ENCODE measurements around the gene NKX6-1. TPM values are rescaled to one million over a fixed set of nuclear protein-coding genes. Genes with fewer than 3 reads are reported as not detected.

The NKX6-1 gene
- total and polyA plus RNA-seq, 9 of the 15 experiments (the other 6 are each of a cell fraction or from before 2014, with no cell fraction given): not detected

DNA sequence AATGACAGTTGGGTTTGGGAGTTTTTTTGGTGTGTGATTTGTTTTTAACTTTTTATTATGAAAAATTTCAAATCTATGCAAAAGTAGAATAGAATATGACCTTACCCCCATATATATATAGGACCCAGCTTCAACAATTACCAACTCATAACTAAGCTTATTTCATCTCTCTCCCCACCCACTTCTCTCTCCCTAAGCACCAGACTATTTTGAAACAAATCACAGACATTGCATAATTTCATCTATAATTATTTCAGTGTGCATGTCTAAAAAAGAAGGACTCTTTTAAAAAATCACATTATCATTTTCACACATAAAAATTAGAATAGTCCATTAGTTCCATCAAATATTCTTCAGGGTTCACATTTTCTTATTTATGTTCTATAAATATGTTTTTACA, 28.3 kb upstream of the NKX6-1 start:
- H3K36me3 ChIP-seq (ENCODE audit: control insufficient read depth, insufficient read depth, low read length): no peaks in the 10 kb centered on the region
- no peak for FAIRE-seq
- H3K9ac ChIP-seq (ENCODE audit: insufficient read depth in 1 of 2, low read depth in 2 of 2, low read length in 2 of 2): no peak overlapping the region
- no peak for DNase-seq (ENCODE audit: extremely low read depth in 1 of 4, low spot score in 3 of 4)
- intact Hi-C loops (cut with micrococcal nuclease): no loop called here
- no peaks in the 10 kb centered on the region for H3K4me1 ChIP-seq (replicated peaks in 1 of 2; ENCODE audit: control insufficient read depth in 2 of 2, insufficient read depth in 2 of 2, low read length in 2 of 2)
- no peak overlapping the region for H3K27ac ChIP-seq (ENCODE audit: extremely low read depth, low read depth, low read length)
- no peaks in the 10 kb centered on the region for H3K9me3 ChIP-seq (replicated peaks; ENCODE audit: control insufficient read depth, insufficient read depth, low read depth, low read length)
- H4K20me1 ChIP-seq (replicated peaks; ENCODE audit: control insufficient read depth, insufficient read depth, low read length): no peaks in the 10 kb centered on the region
- no peaks in the 10 kb centered on the region; a peak in 1 of 5 replicates for H3K27me3 ChIP-seq (ENCODE audit: control insufficient read depth in 2 of 2, insufficient read depth in 2 of 2, low read length in 2 of 2)
- ChIA-PET CTCF (ENCODE audit: low intra/inter-chr PET ratio) (no interaction called here), POLR2A (no interaction called here)
- H2AFZ ChIP-seq (ENCODE audit: low read depth, low read length): no peak overlapping the region
- H3K79me2 ChIP-seq (ENCODE audit: control insufficient read depth, insufficient read depth, low read length): no peaks in the 10 kb centered on the region
- in situ Hi-C loops (cut with MboI): no loop called here
- H3K4me2 ChIP-seq (ENCODE audit: insufficient read depth, low read length): no peak overlapping the region
- no peak overlapping the region for H3K4me3 ChIP-seq
- no TSS peak for BruUV-seq (replicated peaks)
- H3K9me1 ChIP-seq (ENCODE audit: control insufficient read depth, insufficient read depth, low read length): no peaks in the 10 kb centered on the region
- TF ChIP-seq ZNF3 (CRISPR knock-in tag; IDR thresholded peaks at IDR 0.05) (no peak), EGR1 (conservative IDR thresholded peaks at IDR 0.05) (no peak)
- TF ChIP-seq, protein P1, sequence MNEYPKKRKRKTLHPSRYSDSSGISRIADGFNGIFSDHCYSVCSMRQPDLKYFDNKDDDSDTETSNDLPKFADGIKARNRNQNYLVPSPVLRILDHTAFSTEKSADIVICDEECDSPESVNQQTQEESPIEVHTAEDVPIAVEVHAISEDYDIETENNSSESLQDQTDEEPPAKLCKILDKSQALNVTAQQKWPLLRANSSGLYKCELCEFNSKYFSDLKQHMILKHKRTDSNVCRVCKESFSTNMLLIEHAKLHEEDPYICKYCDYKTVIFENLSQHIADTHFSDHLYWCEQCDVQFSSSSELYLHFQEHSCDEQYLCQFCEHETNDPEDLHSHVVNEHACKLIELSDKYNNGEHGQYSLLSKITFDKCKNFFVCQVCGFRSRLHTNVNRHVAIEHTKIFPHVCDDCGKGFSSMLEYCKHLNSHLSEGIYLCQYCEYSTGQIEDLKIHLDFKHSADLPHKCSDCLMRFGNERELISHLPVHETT (CRISPR knock-in tag; conservative IDR thresholded peaks at IDR 0.05 in 1 of 2, IDR thresholded peaks at IDR 0.05 in 1 of 2): no peak
- no peak for ATAC-seq

DNA sequence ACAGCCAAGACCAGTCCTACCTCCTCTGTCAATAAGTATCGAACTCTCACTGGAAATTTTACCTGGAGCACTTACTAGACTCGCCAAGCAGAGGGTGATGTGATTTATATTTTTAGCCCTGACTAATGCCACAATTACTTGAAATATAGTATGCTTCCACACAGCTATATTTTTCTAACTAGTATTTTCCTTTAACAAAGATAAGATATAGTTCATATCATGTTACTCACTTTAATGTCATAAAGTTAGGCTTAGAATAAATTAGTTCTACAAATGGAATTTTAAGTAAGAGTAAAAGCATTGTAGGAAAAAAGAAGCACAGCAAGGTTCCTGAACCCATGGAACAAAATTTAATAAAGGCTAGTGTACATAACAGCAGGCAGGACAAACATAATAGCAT, 16.0 kb upstream of the NKX6-1 start:
- DNase-seq (ENCODE audit: extremely low read depth in 1 of 4, low spot score in 3 of 4): no peak
- Histone ChIP-seq H3K9me3 (replicated peaks; ENCODE audit: control insufficient read depth, insufficient read depth, low read depth, low read length) (no peaks in the 10 kb centered on the region), H3K9me1 (ENCODE audit: control insufficient read depth, insufficient read depth, low read length) (no peaks in the 10 kb centered on the region), H2AFZ (ENCODE audit: low read depth, low read length) (no peak overlapping the region), H3K27me3 (ENCODE audit: control insufficient read depth in 2 of 2, insufficient read depth in 2 of 2, low read length in 2 of 2) (no peaks in the 10 kb centered on the region; a peak in 1 of 5 replicates), H3K4me2 (ENCODE audit: insufficient read depth, low read length) (no peak overlapping the region), H3K4me1 (replicated peaks in 1 of 2; ENCODE audit: control insufficient read depth in 2 of 2, insufficient read depth in 2 of 2, low read length in 2 of 2) (no peaks in the 10 kb centered on the region), H3K79me2 (ENCODE audit: control insufficient read depth, insufficient read depth, low read length) (no peaks in the 10 kb centered on the region), H3K36me3 (ENCODE audit: control insufficient read depth, insufficient read depth, low read length) (no peaks in the 10 kb centered on the region), H3K9ac (ENCODE audit: insufficient read depth in 1 of 2, low read depth in 2 of 2, low read length in 2 of 2) (no peak overlapping the region), H3K27ac (ENCODE audit: extremely low read depth, low read depth, low read length) (no peak overlapping the region), H4K20me1 (replicated peaks; ENCODE audit: control insufficient read depth, insufficient read depth, low read length) (no peaks in the 10 kb centered on the region), H3K4me3 (no peak overlapping the region)
- ChIA-PET CTCF (ENCODE audit: low intra/inter-chr PET ratio) (no interaction called here), POLR2A (no interaction called here)
- no peak for TF ChIP-seq ZBTB8A (IDR thresholded peaks at IDR 0.05; ENCODE audit: partially characterized antibody)
- no peak for TF ChIP-seq ZZZ3 (IDR thresholded peaks at IDR 0.05)
- no peak for TF ChIP-seq POLR2B (IDR thresholded peaks at IDR 0.05; ENCODE audit: low read depth, partially characterized antibody)
- no peak for TF ChIP-seq CBX8 (IDR thresholded peaks at IDR 0.05; ENCODE audit: borderline replicate concordance, extremely low read depth, low read depth, low read length, poor library complexity, severe bottlenecking)
- TF ChIP-seq ZNF76 (CRISPR knock-in tag; IDR thresholded peaks at IDR 0.05; ENCODE audit: borderline replicate concordance): no peak
- no peak for TF ChIP-seq MCM3 (IDR thresholded peaks at IDR 0.05)
- TF ChIP-seq ZNF140 (CRISPR knock-in tag; IDR thresholded peaks at IDR 0.05): no peak
- TF ChIP-seq ZBED1 (IDR thresholded peaks at IDR 0.05): no peak
- no peak for TF ChIP-seq PURB (CRISPR knock-in tag; IDR thresholded peaks at IDR 0.05; ENCODE audit: low read depth)
- intact Hi-C loops (cut with micrococcal nuclease): no loop called here
- 0% methylated on average over 2 of the region's 2 CpGs for WGBS (ENCODE audit: insufficient coverage, low coverage, missing lambda C conversion rate)
- ATAC-seq: no peak
- FAIRE-seq: no peak
- in situ Hi-C loops (cut with MboI): loop anchor here (25.0 kb wide), 1 partner anchor 1003 kb away; no protein-coding TSS in a partner anchor
- no TSS peak for BruUV-seq (replicated peaks)
